Small intestine (tissue), 7 donors: ENCODE data around the gene LBR. TPM values are rescaled to one million over a fixed set of nuclear protein-coding genes. Genes with fewer than 3 reads are reported as not detected.

ENCODE experiments used
- DNase-seq, 2 donors: peaks; one replicate each; pipeline versions ENCODE4 v3.0.0 to v3.0.0-alpha.2; 2013
- FAIRE-seq: peaks from 2 replicates; lab custom pipeline; 2012; peaks lifted over from hg19 to GRCh38; lab: Jason Lieb, UNC
- H3K27ac ChIP-seq, 3 donors: one replicate each; pipeline ENCODE4 v1.5.1; 2013; ENCODE audit warnings: low read length in 2 of 3, mild to moderate bottlenecking in 2 of 3, control low read depth in 1 of 3, inconsistent platforms in 1 of 3, low read depth in 1 of 3, moderate library complexity in 1 of 3
- H3K27me3 ChIP-seq, 3 donors: one replicate each; pipeline ENCODE4 v1.6.1; 2013; ENCODE audit warnings: low read length in 3 of 3, inconsistent platforms in 1 of 3; ENCODE audit not compliant: control insufficient read depth in 3 of 3, insufficient read depth in 3 of 3
- H3K36me3 ChIP-seq, 3 donors: one replicate each; pipeline ENCODE4 v1.6.1; 2013; ENCODE audit warnings: low read length in 3 of 3, inconsistent platforms in 1 of 3, low read depth in 1 of 3, mild to moderate bottlenecking in 1 of 3, moderate library complexity in 1 of 3; ENCODE audit not compliant: control insufficient read depth in 3 of 3, insufficient read depth in 2 of 3
- H3K4me1 ChIP-seq, 3 donors: one replicate each; pipeline ENCODE4 v1.6.1; 2013; ENCODE audit warnings: low read length in 2 of 3, inconsistent platforms in 1 of 3, low read depth in 1 of 3, mild to moderate bottlenecking in 1 of 3, moderate library complexity in 1 of 3; ENCODE audit not compliant: control insufficient read depth in 3 of 3, insufficient read depth in 2 of 3
- H3K4me3 ChIP-seq, 3 donors: one replicate each; pipeline ENCODE4 v1.5.1; 2013; ENCODE audit warnings: low read length in 3 of 3, control low read depth in 1 of 3, inconsistent platforms in 1 of 3, low read depth in 1 of 3, mild to moderate bottlenecking in 1 of 3, moderate library complexity in 1 of 3
- H3K9me3 ChIP-seq, 2 donors: one replicate each; pipeline ENCODE4 v1.6.1; 2013; ENCODE audit warnings: low read depth in 1 of 2, low read length in 1 of 2; ENCODE audit not compliant: control insufficient read depth in 2 of 2, insufficient read depth in 1 of 2
- WGBS, 3 donors: extraction: QIAGEN DNeasy Blood & Tissue Kit; methylation state at CpG; one replicate each; pipeline ENCODE4 v1.1.7; 2013; 5-methylcytosine and 5-hydroxymethylcytosine counted together
- polyA plus RNA-seq, 4 donors: library from polyadenylated mRNA; stranded (reverse) in 3 of 4; unstranded in 1 of 4; fragments of 200-250 nt in 3 of 4; fragments of 120-200 nt in 1 of 4; gene quantifications; one replicate each; pipeline versions ENCODE4 v1.2.1 to v1.2.3, GENCODE V29; 2013
- donor health status: healthy with polysubstance abuse.
- donor health status: control.
- donor health status: control.
- donor health status: Bipolar disorder and iron deficiency.
- donor health status: healthy.

LBR gene
- polyA plus RNA-seq, 4 donors = 7.3 to 64.9 (median 35.5) TPM

DNA sequence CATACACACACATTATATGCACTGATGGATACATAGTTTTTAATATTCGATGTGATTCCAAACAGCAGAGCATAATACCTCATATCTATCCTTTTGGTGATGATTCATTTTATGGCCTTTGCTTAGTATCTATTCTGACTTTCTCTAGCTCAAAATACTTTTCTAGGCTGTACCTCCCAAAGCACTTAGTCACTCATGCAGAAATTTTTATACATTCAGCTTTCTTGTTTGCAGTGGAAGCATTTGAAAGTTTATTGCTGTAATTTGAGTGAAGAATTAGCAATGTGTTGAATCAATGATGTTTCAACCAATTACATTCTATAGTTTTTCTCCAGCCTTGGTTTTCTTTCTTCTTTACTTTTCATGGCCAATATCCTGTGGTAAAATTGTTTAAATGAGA is 66.7 kb downstream of the LBR start:
- Histone ChIP-seq H3K36me3 (no peaks in the 10 kb centered on the region), H3K9me3 (no peaks in the 10 kb centered on the region), H3K4me1 (no peaks in the 10 kb centered on the region), H3K27me3 (no peaks in the 10 kb centered on the region), H3K27ac (no peak overlapping the region), H3K4me3 (no peak overlapping the region)
- DNase-seq = no peak
- WGBS, 3 donors = 89 to 94% (median 91%) methylated on average over 1 of the region's 1 CpG
- FAIRE-seq = no peak

DNA sequence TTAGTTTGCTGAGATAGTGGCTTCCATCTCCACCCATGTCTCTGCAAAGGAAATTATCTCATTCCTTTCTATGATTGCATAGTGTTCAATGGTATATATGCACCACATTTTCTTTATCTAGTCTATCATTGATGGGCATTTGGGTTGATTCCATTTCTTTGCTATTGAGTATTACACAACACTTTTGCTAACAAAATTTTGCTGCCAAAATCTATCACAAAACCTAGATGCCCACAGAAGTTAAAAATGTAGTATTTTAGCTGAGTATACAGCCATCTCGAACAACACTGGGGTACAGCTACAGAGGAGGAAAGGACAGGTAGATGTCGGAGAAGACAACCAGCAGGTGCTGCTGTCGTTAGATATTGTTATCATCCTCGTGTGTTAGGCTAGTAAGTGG is 67.7 kb downstream of the LBR start:
- DNase-seq = no peak
- WGBS, 3 donors = 85 to 90% (median 89%) methylated on average over 4 of the region's 4 CpGs
- H3K27me3 ChIP-seq = peaks cover 0 to 2% (median 0%) of the 10 kb centered on the region in 3 donors
- H3K36me3 ChIP-seq = no peaks in the 10 kb centered on the region
- H3K4me1 ChIP-seq = no peaks in the 10 kb centered on the region
- H3K4me3 ChIP-seq = no peak overlapping the region
- H3K27ac ChIP-seq = no peak overlapping the region
- FAIRE-seq = no peak
- H3K9me3 ChIP-seq = no peaks in the 10 kb centered on the region

DNA sequence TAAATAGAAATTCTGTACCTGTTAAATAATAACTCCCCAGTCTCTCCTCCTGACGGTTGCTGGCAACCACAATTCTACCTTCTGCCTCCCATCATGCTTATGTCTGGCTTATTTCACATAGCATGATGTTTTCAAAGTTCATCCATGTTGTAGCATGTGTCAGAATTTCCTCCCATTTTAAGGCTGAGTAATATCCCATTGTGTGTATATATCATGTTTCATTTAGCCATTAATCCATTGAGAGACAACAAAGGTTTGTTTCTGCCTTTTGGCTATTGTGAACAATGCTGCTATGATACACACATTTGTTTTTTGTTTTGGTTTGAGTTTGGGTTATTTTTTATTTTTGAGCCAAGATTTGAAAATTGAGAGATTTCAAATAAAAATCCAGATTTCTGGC is 72.0 kb downstream of the LBR start:
- WGBS, 3 donors = 88 to 96% (median 93%) methylated on average over 1 of the region's 1 CpG
- DNase-seq (no peak), FAIRE-seq (no peak)
- no peaks in the 10 kb centered on the region for H3K9me3 ChIP-seq
- H3K27ac ChIP-seq = no peak overlapping the region
- no peaks in the 10 kb centered on the region for H3K36me3 ChIP-seq
- H3K4me3 ChIP-seq = no peak overlapping the region
- peaks cover 0 to 4% (median 0%) of the 10 kb centered on the region in 3 donors for H3K27me3 ChIP-seq
- no peaks in the 10 kb centered on the region for H3K4me1 ChIP-seq

DNA sequence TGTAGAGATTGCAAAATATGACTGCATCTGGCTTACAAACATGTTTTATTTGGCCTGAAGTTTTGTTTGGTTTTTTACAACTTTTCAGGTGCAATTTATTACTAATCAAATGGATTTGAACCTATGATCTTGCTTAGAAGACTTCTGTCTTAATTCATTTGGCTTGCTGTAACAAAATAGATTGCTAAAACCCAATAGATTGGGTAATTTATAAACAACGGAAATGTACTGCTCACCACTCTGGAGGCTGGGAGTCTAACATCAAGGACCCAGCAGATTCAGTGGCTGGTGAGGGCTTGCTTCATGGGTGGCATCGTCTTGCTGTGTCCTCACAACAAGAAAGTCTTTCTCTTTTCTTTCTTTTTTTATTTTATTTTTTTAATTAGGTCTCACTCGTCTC is 72.9 kb downstream of the LBR start:
- FAIRE-seq (no peak), DNase-seq (no peak)
- Histone ChIP-seq H3K4me1 (no peaks in the 10 kb centered on the region), H3K9me3 (no peaks in the 10 kb centered on the region), H3K27ac (no peak overlapping the region), H3K4me3 (no peak overlapping the region), H3K36me3 (no peaks in the 10 kb centered on the region), H3K27me3 (peaks cover 0 to 4% (median 0%) of the 10 kb centered on the region in 3 donors)
- WGBS, 3 donors = 73 to 83% (median 82%) methylated on average over 3 of the region's 3 CpGs

Other genes with a start within 250 kb of the LBR start
- 10 to 100 TPM in 2 of 4 donors, 1 to 10 TPM in 2; 4.5 to 26.0 (median 13.9) TPM for gene ENAH, start 225.1 kb upstream of the LBR start, polyA plus RNA-seq